Activated T-helper 1 cell treated with anti-CD3 and anti-CD28 coated beads, Interleukin-2, amount 50 U/mL, for 16 hours (primary cell): ENCODE results near the gene P2RY11.
A peak's percentile ranks its signal among the peaks of the same experiment; 100 is the strongest.

Source experiments
- DNase-seq, 2 donors: peaks; one replicate each; pipeline ENCODE4 v3.0.0-alpha.2; 2020; ENCODE audit warnings: low read depth in 1 of 2, low spot score in 1 of 2

P2RY11 gene

GRCh38 chr19:10092648-10093294 lies 18.7 kb upstream of the P2RY11 start:
- no peak for DNase-seq

- DNase-seq = no peak
Measured at GRCh38 chr19:10093295-10094186, 18.0 kb upstream of the P2RY11 start.

- DNase-seq = no peak
Measured at GRCh38 chr19:10095622-10095947, 15.9 kb upstream of the P2RY11 start.

- peak; percentile 72 to 89 for DNase-seq
Measured at GRCh38 chr19:10095948-10096614, 15.4 kb upstream of the P2RY11 start.

- DNase-seq = no peak
Measured at GRCh38 chr19:10096615-10096963, 14.9 kb upstream of the P2RY11 start.

- DNase-seq = no peak
Measured at GRCh38 chr19:10100163-10100785, 11.2 kb upstream of the P2RY11 start.

- no peak for DNase-seq
Measured at GRCh38 chr19:10102787-10103236, 8.7 kb upstream of the P2RY11 start.

- no peak for DNase-seq
Measured at GRCh38 chr19:10104130-10104513, 7.4 kb upstream of the P2RY11 start.

- DNase-seq = peak; percentile 53 to 66
Measured at GRCh38 chr19:10104665-10105508, 6.6 kb upstream of the P2RY11 start.

- DNase-seq = peak in 1 of 2 donors; percentile 68
Measured at GRCh38 chr19:10105509-10106099, 5.9 kb upstream of the P2RY11 start.

GRCh38 chr19:10106100-10106936 lies 5.2 kb upstream of the P2RY11 start, which contains the start of gene PPAN:
TSS of gene PPAN (plus strand) at chr19:10106362. CDS start at chr19:10106395, 33 bp downstream.
- DNase-seq = peak; percentile 93 to 96

- DNase-seq = no peak
Measured at GRCh38 chr19:10107254-10107653, 4.2 kb upstream of the P2RY11 start.

- DNase-seq = no peak
Measured at GRCh38 chr19:10107817-10108367, 3.6 kb upstream of the P2RY11 start.

- no peak for DNase-seq
Measured at GRCh38 chr19:10109528-10109927, 2.0 kb upstream of the P2RY11 start.

- no peak for DNase-seq
Measured at GRCh38 chr19:10110076-10110971, 1.2 kb upstream of the P2RY11 start.

- no peak for DNase-seq
Measured at GRCh38 chr19:10110972-10111317, 548 bp upstream of the P2RY11 start.

GRCh38 chr19:10112037-10112761 lies 706 bp downstream of the P2RY11 start:
- peak in 1 of 2 donors; percentile 52 for DNase-seq
